ENCODE data around the gene PFDN1. TPM values are rescaled to one million over a fixed set of nuclear protein-coding genes. Genes with fewer than 3 reads are reported as not detected.

The PFDN1 gene
- polyA plus RNA-seq, 1 donor (not counting 4 experiments of a cell fraction or from before 2014, with no cell fraction given), result 79.0 TPM

DNA sequence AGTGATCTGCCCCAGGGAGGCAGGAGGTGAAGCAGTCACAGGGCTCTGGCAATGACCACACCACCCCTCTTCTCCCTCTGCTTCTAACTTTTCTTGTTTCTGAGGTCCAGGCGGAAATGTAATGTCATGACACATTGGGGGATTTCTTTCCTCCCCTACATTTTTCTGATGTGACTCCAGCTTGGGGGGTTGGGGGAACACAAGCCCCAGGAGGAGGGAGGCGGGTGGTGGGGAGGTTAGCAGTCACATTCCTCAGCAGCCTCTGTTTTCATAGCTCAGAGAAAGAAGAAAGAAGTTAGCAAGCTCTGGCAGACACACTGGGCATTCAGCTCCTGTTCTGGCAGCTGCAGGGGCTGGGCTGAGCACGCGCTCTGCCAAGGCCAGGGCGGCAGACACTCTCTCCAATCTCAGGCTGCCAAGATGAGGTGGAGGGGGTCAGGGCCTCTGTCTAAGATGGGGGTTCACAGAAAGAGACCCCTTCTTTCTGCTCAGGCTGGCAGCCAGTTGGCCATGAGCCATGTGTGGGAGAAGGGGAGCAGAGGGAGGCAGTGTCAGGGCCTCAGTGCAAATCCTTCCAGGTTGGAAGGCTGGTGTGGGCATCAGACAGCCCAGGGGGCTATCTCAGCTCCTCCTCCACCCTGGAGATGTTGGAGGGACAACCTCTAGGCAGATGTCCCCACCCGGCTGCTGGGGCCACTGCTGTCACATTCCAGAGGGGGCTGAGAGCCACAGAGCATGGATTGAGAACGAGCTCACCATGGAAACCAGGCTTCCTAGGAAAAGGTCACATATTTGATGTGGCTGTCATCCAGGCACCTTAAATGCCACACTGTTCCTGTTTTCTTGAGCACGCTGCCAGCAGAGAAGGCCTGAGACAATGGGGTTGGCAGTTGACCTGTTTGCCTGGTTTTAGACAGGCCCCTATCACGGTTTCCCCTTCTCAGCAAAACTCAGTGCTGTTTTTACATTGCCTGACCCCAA lies 20.1 kb upstream of the PFDN1 start:
- Histone ChIP-seq H3K36me3 (ENCODE audit: control insufficient read depth in 2 of 2, extremely low read depth in 1 of 2, insufficient read depth in 2 of 2, low read length in 2 of 2) (no peaks in the 10 kb centered on the region), H2AFZ (ENCODE audit: control insufficient read depth, low read length) (peak overlapping the region; percentile 73), H3K9me3 (ENCODE audit: control insufficient read depth, low read depth, low read length) (no peaks in the 10 kb centered on the region), H3K9me1 (ENCODE audit: control insufficient read depth, extremely low read depth, insufficient read depth, low read length) (no peaks in the 10 kb centered on the region), H3K27ac (ENCODE audit: control insufficient read depth, insufficient read depth, low read length) (peak overlapping the region; percentile 69), H3K27me3 (ENCODE audit: control insufficient read depth, extremely low read depth, insufficient read depth, low read length) (no peaks in the 10 kb centered on the region), H3K9ac (ENCODE audit: control insufficient read depth, extremely low read depth, insufficient read depth, low read length) (peak overlapping the region; percentile 59), H4K20me1 (ENCODE audit: control insufficient read depth, extremely low read depth, insufficient read depth, low read length) (no peaks in the 10 kb centered on the region), H3K4me3 (ENCODE audit: control insufficient read depth in 2 of 3, extremely low read depth in 1 of 3, insufficient read depth in 2 of 3, low read depth in 1 of 3, low read length in 3 of 3) (no peak overlapping the region), H3K4me1 (ENCODE audit: control insufficient read depth, extremely low read depth, insufficient read depth, low read length) (peaks cover 45% of the 10 kb centered on the region), H3K4me2 (ENCODE audit: control insufficient read depth, extremely low read depth, insufficient read depth, low read depth, low read length) (peak overlapping the region; percentile 46), H3K79me2 (ENCODE audit: control insufficient read depth, insufficient read depth, low read length) (no peaks in the 10 kb centered on the region)
- FAIRE-seq (peak; percentile 83), DNase-seq (ENCODE audit: low read depth, low spot score) (no peak)
- no peak for TF ChIP-seq EZH2 (IDR thresholded peaks at IDR 0.05; ENCODE audit: low read length)
- TF ChIP-seq, protein P1, sequence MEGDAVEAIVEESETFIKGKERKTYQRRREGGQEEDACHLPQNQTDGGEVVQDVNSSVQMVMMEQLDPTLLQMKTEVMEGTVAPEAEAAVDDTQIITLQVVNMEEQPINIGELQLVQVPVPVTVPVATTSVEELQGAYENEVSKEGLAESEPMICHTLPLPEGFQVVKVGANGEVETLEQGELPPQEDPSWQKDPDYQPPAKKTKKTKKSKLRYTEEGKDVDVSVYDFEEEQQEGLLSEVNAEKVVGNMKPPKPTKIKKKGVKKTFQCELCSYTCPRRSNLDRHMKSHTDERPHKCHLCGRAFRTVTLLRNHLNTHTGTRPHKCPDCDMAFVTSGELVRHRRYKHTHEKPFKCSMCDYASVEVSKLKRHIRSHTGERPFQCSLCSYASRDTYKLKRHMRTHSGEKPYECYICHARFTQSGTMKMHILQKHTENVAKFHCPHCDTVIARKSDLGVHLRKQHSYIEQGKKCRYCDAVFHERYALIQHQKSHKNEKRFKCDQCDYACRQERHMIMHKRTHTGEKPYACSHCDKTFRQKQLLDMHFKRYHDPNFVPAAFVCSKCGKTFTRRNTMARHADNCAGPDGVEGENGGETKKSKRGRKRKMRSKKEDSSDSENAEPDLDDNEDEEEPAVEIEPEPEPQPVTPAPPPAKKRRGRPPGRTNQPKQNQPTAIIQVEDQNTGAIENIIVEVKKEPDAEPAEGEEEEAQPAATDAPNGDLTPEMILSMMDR (optimal IDR thresholded peaks at IDR 0.05 in 1 of 3, IDR thresholded peaks at IDR 0.05 in 1 of 3, conservative IDR thresholded peaks at IDR 0.05 in 1 of 3; ENCODE audit: extremely low read depth in 1 of 3, insufficient read depth in 2 of 3, low read length in 3 of 3), result no peak
- dilution Hi-C loops (cut with MboI; ENCODE audit: extremely low pct_ligation_motif_present, low sequenced_read_pairs), result no loop called here

DNA sequence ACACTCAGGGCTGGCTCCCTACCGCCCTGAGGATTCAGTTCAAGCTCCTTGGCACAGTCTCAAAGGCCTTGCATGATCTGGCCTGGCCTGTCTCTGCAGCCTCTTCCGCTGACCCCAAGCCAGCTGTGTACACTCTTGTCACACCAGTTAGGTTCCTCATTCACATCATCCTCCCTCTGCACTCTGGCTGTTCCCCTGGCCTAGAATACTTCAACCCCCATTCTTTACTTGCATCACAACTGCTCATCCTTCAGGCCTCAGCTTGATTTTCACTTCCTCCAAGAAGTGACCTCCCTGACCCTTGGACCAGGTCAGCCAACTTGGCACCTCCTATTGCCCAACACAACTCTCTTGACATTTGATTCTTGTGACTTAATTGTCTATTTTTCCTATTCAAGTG lies 18.9 kb upstream of the PFDN1 start:
- Histone ChIP-seq H3K9me3 (ENCODE audit: control insufficient read depth, low read depth, low read length) (no peaks in the 10 kb centered on the region), H3K27ac (ENCODE audit: control insufficient read depth, insufficient read depth, low read length) (no peak overlapping the region), H3K9me1 (ENCODE audit: control insufficient read depth, extremely low read depth, insufficient read depth, low read length) (no peaks in the 10 kb centered on the region), H3K4me2 (ENCODE audit: control insufficient read depth, extremely low read depth, insufficient read depth, low read depth, low read length) (no peak overlapping the region), H3K27me3 (ENCODE audit: control insufficient read depth, extremely low read depth, insufficient read depth, low read length) (no peaks in the 10 kb centered on the region), H2AFZ (ENCODE audit: control insufficient read depth, low read length) (no peak overlapping the region), H3K4me3 (ENCODE audit: control insufficient read depth in 2 of 3, extremely low read depth in 1 of 3, insufficient read depth in 2 of 3, low read depth in 1 of 3, low read length in 3 of 3) (no peak overlapping the region), H3K36me3 (ENCODE audit: control insufficient read depth in 2 of 2, extremely low read depth in 1 of 2, insufficient read depth in 2 of 2, low read length in 2 of 2) (no peaks in the 10 kb centered on the region), H3K4me1 (ENCODE audit: control insufficient read depth, extremely low read depth, insufficient read depth, low read length) (peaks cover 55% of the 10 kb centered on the region), H4K20me1 (ENCODE audit: control insufficient read depth, extremely low read depth, insufficient read depth, low read length) (no peaks in the 10 kb centered on the region), H3K79me2 (ENCODE audit: control insufficient read depth, insufficient read depth, low read length) (no peaks in the 10 kb centered on the region), H3K9ac (ENCODE audit: control insufficient read depth, extremely low read depth, insufficient read depth, low read length) (no peak overlapping the region)
- FAIRE-seq (no peak), DNase-seq (ENCODE audit: low read depth, low spot score) (no peak)
- TF ChIP-seq, protein P1 (optimal IDR thresholded peaks at IDR 0.05 in 1 of 3, IDR thresholded peaks at IDR 0.05 in 1 of 3, conservative IDR thresholded peaks at IDR 0.05 in 1 of 3; ENCODE audit: extremely low read depth in 1 of 3, insufficient read depth in 2 of 3, low read length in 3 of 3), result no peak
- no peak for TF ChIP-seq EZH2 (IDR thresholded peaks at IDR 0.05; ENCODE audit: low read length)
- dilution Hi-C loops (cut with MboI; ENCODE audit: extremely low pct_ligation_motif_present, low sequenced_read_pairs), result no loop called here

Data from keratinocyte (primary cell).